GM12878 (cell line): ENCODE results near the gene SPATA12. TPM values are rescaled to one million over a fixed set of nuclear protein-coding genes. Genes with fewer than 3 reads are reported as not detected.

Experiments
- ATAC-seq: fragments of 200-7000 bp; cut with Tn5 transposase; 3 replicates; pipeline ENCODE4 v1.9.1; 2020; ENCODE audit warnings: mild to moderate bottlenecking, moderate library complexity
- BruUV-seq: library from RNA; stranded (reverse); fragments of 400-500 nt; replicated peaks from 2 replicates; lab custom pipeline; 2021; lab: Mats Ljungman, UMichigan
- CTCF ChIA-PET: fragments of 300-600 bp; sonication (Branson Sonifier 250); formaldehyde crosslinking; extraction: SDS; loops from one replicate; lab custom pipeline; 2021; ENCODE audit warnings: inconsistent platforms; lab: Yijun Ruan, JAX
- POLR2A ChIA-PET: fragments of 350-600 bp; formaldehyde crosslinking; extraction: SDS; loops from one replicate; lab custom pipeline; 2021; ENCODE audit warnings: inconsistent platforms; lab: Charles Lee
- RAD21 ChIA-PET: fragments of 300-600 bp; sonication (Branson Sonifier 250); formaldehyde crosslinking; loops from one replicate; lab custom pipeline; 2023; ENCODE audit warnings: antibody characterized with exemption; ENCODE audit not compliant: unreplicated experiment; lab: Charles Lee
- SMC1A ChIA-PET: fragments of 300-600 bp; sonication (Branson Sonifier 250); formaldehyde crosslinking; loops from one replicate; lab custom pipeline; 2023; ENCODE audit not compliant: unreplicated experiment, uncharacterized antibody; lab: Charles Lee
- DNase-seq: peaks from one replicate; pipeline ENCODE4 v3.0.0-alpha.2; 2011; ENCODE audit warnings: low read depth, low spot score
- FAIRE-seq: peaks from 3 replicates; lab custom pipeline; 2011; peaks lifted over from hg19 to GRCh38; lab: Jason Lieb, UNC
- H2AFZ ChIP-seq: 2 replicates; pipeline ENCODE4 v1.6.0; 2011; ENCODE audit warnings: low read depth, low read length, control low read depth; ENCODE audit not compliant: control insufficient read depth
- H3K27ac ChIP-seq: 2 replicates; pipeline ENCODE4 v1.5.1; 2011; ENCODE audit warnings: control low read depth; ENCODE audit not compliant: control insufficient read depth, insufficient read depth
- H3K27me3 ChIP-seq, 2 experiments: replicated peaks in 1 of 2; 2 replicates each; pipeline versions ENCODE4 v1.6.0 to v1.6.1; 2011; ENCODE audit warnings: low read length in 1 of 2; ENCODE audit not compliant: control insufficient read depth in 2 of 2, insufficient read depth in 2 of 2
- H3K36me3 ChIP-seq, 2 experiments: 2 replicates each; pipeline ENCODE4 v1.5.1; 2011; ENCODE audit warnings: low read length in 1 of 2; ENCODE audit not compliant: control insufficient read depth in 2 of 2, insufficient read depth in 2 of 2
- H3K4me1 ChIP-seq: 2 replicates; pipeline ENCODE4 v1.6.1; 2011; ENCODE audit warnings: mild to moderate bottlenecking, low read length, moderate library complexity, mixed read lengths; ENCODE audit not compliant: control insufficient read depth, insufficient read depth
- H3K4me2 ChIP-seq: 2 replicates; pipeline ENCODE4 v1.6.0; 2011; ENCODE audit warnings: control low read depth; ENCODE audit not compliant: control insufficient read depth, insufficient read depth
- H3K4me3 ChIP-seq: fragments of 200-600 bp; sonication (generic); 2 replicates; pipeline ENCODE4 v1.5.1; 2016
- H3K79me2 ChIP-seq: 2 replicates; pipeline ENCODE4 v1.6.0; 2011; ENCODE audit warnings: low read length; ENCODE audit not compliant: control insufficient read depth, insufficient read depth
- H3K9ac ChIP-seq: 2 replicates; pipeline ENCODE4 v1.8.0; 2011; ENCODE audit warnings: low read length, control low read depth, mixed read lengths; ENCODE audit not compliant: control insufficient read depth, insufficient read depth
- H3K9me3 ChIP-seq: replicated peaks from 3 replicates; pipeline ENCODE4 v1.5.1; 2011; ENCODE audit warnings: mild to moderate bottlenecking, low read length; ENCODE audit not compliant: control insufficient read depth, insufficient read depth
- H4K20me1 ChIP-seq: 2 replicates; pipeline ENCODE4 v1.6.0; 2011; ENCODE audit not compliant: control insufficient read depth, insufficient read depth
- ATF7 ChIP-seq: fragments of 450-650 bp; IDR thresholded peaks from 2 replicates; pipeline ENCODE4 v1.6.1; 2016; ENCODE audit warnings: low read depth, mild to moderate bottlenecking
- BACH1 ChIP-seq: fragments of 450-650 bp; IDR thresholded peaks from 2 replicates; pipeline ENCODE4 v1.6.1; 2017; ENCODE audit warnings: mild to moderate bottlenecking, borderline replicate concordance
- CBX3 ChIP-seq: fragments of 200-600 bp; sonication (generic); IDR thresholded peaks from 2 replicates; pipeline ENCODE4 v1.6.1; 2016; ENCODE audit warnings: low read depth, borderline replicate concordance
- IKZF2 ChIP-seq, 2 experiments: fragments of 450-650 bp; IDR thresholded peaks; 2 replicates each; pipeline ENCODE4 v1.6.1; 2017; ENCODE audit warnings: mild to moderate bottlenecking in 2 of 2, moderate library complexity in 2 of 2
- LARP7 ChIP-seq: fragments of 450-650 bp; IDR thresholded peaks from 2 replicates; pipeline ENCODE4 v1.6.1; 2017; ENCODE audit warnings: mild to moderate bottlenecking
- RBBP5 ChIP-seq: fragments of 200-600 bp; sonication (generic); conservative IDR thresholded peaks from 2 replicates; pipeline ENCODE4 v1.6.1; 2016
- WGBS: methylation state at CpG from one replicate; pipeline ENCODE4 v1.1.6; 2016; ENCODE audit warnings: low lambda C conversion rate; ENCODE audit not compliant: insufficient replicate concordance, insufficient coverage; ENCODE audit errors: missing lambda C conversion rate; 5-methylcytosine and 5-hydroxymethylcytosine counted together
- in situ Hi-C: fragments of 300-500 bp; cut with MboI; formaldehyde crosslinking; loops from 9 replicates; pipeline ENCODE4 v1.14.3; 2018; ENCODE audit warnings: mixed read lengths
- intact Hi-C: fragments of 100-400 bp; cut with micrococcal nuclease; formaldehyde crosslinking; loops from one replicate; pipeline ENCODE4 v1.14.2; 2022; ENCODE audit not compliant: unreplicated experiment
- polyA plus RNA-seq, 11 experiments: library from polyadenylated mRNA; depleted of rRNA in 4 of 11; unstranded in 6 of 11; stranded (reverse) in 5 of 11; fragments of >200 nt; fragmentation: Nextera tagmentation in 4 of 11; fragmentation: Illumina TruSeq in 1 of 11; extraction: Ambion mirVana in 4 of 11; extraction: Trizol in 1 of 11; gene quantifications; 1 replicate in 1 of 11; 2 replicates in 10 of 11; pipeline versions ENCODE4 v1.2.1 to v1.2.3, GENCODE V29; 2011 to 2016; ENCODE audit warnings: inconsistent platforms in 2 of 11, missing spikeins in 2 of 11, low read depth in 1 of 11
- total RNA-seq, 4 experiments: library from RNA; depleted of rRNA in 3 of 4; stranded (reverse); fragments of >200 nt in 3 of 4; fragmentation: Illumina TruSeq in 1 of 4; extraction: Trizol in 1 of 4; gene quantifications; 2 replicates each; pipeline versions ENCODE4 v1.2.1 to v1.2.3, GENCODE V29; 2013 to 2021
- TF ChIP-seq, protein P1 (sequence below): fragments of 450-650 bp; formaldehyde crosslinking; IDR thresholded peaks from 2 replicates; pipeline ENCODE4 v1.4.0; 2020; ENCODE audit warnings: mild to moderate bottlenecking, moderate library complexity
- TF ChIP-seq, protein P2 (sequence below): IDR thresholded peaks from 2 replicates; pipeline ENCODE4 v1.6.1; 2012; ENCODE audit warnings: mild to moderate bottlenecking, low read depth, low read length
- TF ChIP-seq, protein P3 (sequence below): fragments of 150-350 bp; IDR thresholded peaks from 2 replicates; pipeline ENCODE4 v1.6.1; 2016; ENCODE audit warnings: low read depth, low read length
- TF ChIP-seq, protein P4 (sequence below): fragments of 450-650 bp; IDR thresholded peaks from 2 replicates; pipeline ENCODE4 v1.6.1; 2017; ENCODE audit warnings: borderline replicate concordance

SPATA12 gene
- total and polyA plus RNA-seq, 10 of the 15 experiments (the other 5 are each of a cell fraction or from before 2014, with no cell fraction given) = 0.03 to 0.69 (median 0.37) TPM

DNA sequence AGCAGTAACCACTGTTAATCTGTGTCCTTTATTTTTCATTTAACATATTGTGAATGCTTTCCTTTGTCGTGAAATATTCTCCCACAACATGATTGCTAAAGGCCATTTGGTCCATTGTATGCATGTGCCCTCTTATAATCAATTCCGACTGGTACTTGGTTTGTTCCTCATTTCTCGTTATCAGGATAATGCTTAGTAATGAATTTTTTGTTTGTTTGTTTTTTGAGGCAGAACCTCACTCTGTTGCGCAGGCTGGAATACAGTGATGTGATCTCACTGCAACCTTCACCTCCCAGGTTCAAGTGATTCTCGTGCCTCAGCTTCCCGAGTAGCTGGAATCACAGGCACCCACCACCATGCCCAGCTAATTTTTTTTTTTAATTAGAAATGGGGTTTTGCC, 22.0 kb downstream of the SPATA12 start:
- H3K4me2 ChIP-seq = no peak overlapping the region
- no peak for ATAC-seq
- no peak for DNase-seq
- no peaks in the 10 kb centered on the region for H3K9me3 ChIP-seq
- no peaks in the 10 kb centered on the region for H3K4me1 ChIP-seq
- no peaks in the 10 kb centered on the region for H3K79me2 ChIP-seq
- ChIA-PET CTCF (no interaction called here), POLR2A (no interaction called here), SMC1A (interaction anchor here (1.2 to 1.7 kb wide), 2 partner anchors 11 to 87 kb away, joined by 3 to 4 read pairs; no protein-coding TSS in a partner anchor), RAD21 (no interaction called here)
- no peaks in the 10 kb centered on the region; the same call in 1 of the 2 replicates for H4K20me1 ChIP-seq
- in situ Hi-C loops = no loop called here
- H3K9ac ChIP-seq = no peak overlapping the region
- WGBS = 78% methylated on average over 6 of the region's 6 CpGs
- no peak for TF ChIP-seq IKZF2 (IDR thresholded peaks at IDR 0.05)
- TF ChIP-seq LARP7 = no peak
- TF ChIP-seq, protein P1, sequence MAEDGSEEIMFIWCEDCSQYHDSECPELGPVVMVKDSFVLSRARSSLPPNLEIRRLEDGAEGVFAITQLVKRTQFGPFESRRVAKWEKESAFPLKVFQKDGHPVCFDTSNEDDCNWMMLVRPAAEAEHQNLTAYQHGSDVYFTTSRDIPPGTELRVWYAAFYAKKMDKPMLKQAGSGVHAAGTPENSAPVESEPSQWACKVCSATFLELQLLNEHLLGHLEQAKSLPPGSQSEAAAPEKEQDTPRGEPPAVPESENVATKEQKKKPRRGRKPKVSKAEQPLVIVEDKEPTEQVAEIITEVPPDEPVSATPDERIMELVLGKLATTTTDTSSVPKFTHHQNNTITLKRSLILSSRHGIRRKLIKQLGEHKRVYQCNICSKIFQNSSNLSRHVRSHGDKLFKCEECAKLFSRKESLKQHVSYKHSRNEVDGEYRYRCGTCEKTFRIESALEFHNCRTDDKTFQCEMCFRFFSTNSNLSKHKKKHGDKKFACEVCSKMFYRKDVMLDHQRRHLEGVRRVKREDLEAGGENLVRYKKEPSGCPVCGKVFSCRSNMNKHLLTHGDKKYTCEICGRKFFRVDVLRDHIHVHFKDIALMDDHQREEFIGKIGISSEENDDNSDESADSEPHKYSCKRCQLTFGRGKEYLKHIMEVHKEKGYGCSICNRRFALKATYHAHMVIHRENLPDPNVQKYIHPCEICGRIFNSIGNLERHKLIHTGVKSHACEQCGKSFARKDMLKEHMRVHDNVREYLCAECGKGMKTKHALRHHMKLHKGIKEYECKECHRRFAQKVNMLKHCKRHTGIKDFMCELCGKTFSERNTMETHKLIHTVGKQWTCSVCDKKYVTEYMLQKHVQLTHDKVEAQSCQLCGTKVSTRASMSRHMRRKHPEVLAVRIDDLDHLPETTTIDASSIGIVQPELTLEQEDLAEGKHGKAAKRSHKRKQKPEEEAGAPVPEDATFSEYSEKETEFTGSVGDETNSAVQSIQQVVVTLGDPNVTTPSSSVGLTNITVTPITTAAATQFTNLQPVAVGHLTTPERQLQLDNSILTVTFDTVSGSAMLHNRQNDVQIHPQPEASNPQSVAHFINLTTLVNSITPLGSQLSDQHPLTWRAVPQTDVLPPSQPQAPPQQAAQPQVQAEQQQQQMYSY (CRISPR knock-in tag) = no peak
- TF ChIP-seq BACH1 = no peak
- TF ChIP-seq RBBP5 = no peak
- TF ChIP-seq, protein P2, sequence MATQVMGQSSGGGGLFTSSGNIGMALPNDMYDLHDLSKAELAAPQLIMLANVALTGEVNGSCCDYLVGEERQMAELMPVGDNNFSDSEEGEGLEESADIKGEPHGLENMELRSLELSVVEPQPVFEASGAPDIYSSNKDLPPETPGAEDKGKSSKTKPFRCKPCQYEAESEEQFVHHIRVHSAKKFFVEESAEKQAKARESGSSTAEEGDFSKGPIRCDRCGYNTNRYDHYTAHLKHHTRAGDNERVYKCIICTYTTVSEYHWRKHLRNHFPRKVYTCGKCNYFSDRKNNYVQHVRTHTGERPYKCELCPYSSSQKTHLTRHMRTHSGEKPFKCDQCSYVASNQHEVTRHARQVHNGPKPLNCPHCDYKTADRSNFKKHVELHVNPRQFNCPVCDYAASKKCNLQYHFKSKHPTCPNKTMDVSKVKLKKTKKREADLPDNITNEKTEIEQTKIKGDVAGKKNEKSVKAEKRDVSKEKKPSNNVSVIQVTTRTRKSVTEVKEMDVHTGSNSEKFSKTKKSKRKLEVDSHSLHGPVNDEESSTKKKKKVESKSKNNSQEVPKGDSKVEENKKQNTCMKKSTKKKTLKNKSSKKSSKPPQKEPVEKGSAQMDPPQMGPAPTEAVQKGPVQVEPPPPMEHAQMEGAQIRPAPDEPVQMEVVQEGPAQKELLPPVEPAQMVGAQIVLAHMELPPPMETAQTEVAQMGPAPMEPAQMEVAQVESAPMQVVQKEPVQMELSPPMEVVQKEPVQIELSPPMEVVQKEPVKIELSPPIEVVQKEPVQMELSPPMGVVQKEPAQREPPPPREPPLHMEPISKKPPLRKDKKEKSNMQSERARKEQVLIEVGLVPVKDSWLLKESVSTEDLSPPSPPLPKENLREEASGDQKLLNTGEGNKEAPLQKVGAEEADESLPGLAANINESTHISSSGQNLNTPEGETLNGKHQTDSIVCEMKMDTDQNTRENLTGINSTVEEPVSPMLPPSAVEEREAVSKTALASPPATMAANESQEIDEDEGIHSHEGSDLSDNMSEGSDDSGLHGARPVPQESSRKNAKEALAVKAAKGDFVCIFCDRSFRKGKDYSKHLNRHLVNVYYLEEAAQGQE = no peak
- TF ChIP-seq, protein P3, sequence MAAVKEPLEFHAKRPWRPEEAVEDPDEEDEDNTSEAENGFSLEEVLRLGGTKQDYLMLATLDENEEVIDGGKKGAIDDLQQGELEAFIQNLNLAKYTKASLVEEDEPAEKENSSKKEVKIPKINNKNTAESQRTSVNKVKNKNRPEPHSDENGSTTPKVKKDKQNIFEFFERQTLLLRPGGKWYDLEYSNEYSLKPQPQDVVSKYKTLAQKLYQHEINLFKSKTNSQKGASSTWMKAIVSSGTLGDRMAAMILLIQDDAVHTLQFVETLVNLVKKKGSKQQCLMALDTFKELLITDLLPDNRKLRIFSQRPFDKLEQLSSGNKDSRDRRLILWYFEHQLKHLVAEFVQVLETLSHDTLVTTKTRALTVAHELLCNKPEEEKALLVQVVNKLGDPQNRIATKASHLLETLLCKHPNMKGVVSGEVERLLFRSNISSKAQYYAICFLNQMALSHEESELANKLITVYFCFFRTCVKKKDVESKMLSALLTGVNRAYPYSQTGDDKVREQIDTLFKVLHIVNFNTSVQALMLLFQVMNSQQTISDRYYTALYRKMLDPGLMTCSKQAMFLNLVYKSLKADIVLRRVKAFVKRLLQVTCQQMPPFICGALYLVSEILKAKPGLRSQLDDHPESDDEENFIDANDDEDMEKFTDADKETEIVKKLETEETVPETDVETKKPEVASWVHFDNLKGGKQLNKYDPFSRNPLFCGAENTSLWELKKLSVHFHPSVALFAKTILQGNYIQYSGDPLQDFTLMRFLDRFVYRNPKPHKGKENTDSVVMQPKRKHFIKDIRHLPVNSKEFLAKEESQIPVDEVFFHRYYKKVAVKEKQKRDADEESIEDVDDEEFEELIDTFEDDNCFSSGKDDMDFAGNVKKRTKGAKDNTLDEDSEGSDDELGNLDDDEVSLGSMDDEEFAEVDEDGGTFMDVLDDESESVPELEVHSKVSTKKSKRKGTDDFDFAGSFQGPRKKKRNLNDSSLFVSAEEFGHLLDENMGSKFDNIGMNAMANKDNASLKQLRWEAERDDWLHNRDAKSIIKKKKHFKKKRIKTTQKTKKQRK = no peak
- TF ChIP-seq, protein P4, sequence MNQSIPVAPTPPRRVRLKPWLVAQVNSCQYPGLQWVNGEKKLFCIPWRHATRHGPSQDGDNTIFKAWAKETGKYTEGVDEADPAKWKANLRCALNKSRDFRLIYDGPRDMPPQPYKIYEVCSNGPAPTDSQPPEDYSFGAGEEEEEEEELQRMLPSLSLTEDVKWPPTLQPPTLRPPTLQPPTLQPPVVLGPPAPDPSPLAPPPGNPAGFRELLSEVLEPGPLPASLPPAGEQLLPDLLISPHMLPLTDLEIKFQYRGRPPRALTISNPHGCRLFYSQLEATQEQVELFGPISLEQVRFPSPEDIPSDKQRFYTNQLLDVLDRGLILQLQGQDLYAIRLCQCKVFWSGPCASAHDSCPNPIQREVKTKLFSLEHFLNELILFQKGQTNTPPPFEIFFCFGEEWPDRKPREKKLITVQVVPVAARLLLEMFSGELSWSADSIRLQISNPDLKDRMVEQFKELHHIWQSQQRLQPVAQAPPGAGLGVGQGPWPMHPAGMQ = no peak
- TF ChIP-seq CBX3 = no peak
- no peak for TF ChIP-seq ATF7
- intact Hi-C loops = no loop called here
- H2AFZ ChIP-seq = no peak overlapping the region
- H3K36me3 ChIP-seq = no peaks in the 10 kb centered on the region
- H3K27ac ChIP-seq = no peak overlapping the region
- no peak overlapping the region for H3K4me3 ChIP-seq
- no TSS peak for BruUV-seq
- no peak for FAIRE-seq
- peaks cover 3 to 9% of the 10 kb centered on the region in 2 experiments; a peak in 3 of 4 replicates for H3K27me3 ChIP-seq
